NCI-H526 treated with DMSO at 0.1 percent for 48 hours (cell line): ENCODE data around the gene CENPK.
A peak's percentile ranks its signal among the peaks of the same experiment; 100 is the strongest.
"Not testable (repeated sequence)": the region's sequence is repeated elsewhere in the genome, so short reads cannot be mapped to it uniquely, and the experiment has no call there.

Experiments used
- DNase-seq: peaks from one replicate; lab custom pipeline; 2025; lab: John Stamatoyannopoulos, UW

CENPK gene

DNA sequence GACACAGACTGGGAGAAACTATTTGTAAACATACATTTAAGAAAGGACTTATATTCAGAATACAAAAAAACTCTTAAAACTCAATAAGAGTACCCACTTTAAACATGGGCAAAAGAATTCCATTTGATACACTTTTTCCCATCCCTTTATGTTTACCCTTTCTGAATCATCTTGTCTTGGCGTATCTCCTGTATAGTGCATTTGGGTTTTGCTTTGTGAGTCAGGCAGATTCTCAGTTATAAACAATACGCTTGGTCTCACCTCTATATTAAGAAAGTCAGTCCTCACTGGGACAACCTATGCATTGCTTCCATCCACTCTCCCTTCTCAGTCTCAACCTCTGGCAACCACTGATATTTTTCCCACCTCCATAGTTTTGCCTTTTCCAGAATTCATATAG is 54.0 kb downstream of the CENPK start:
- DNase-seq = no peak

DNA sequence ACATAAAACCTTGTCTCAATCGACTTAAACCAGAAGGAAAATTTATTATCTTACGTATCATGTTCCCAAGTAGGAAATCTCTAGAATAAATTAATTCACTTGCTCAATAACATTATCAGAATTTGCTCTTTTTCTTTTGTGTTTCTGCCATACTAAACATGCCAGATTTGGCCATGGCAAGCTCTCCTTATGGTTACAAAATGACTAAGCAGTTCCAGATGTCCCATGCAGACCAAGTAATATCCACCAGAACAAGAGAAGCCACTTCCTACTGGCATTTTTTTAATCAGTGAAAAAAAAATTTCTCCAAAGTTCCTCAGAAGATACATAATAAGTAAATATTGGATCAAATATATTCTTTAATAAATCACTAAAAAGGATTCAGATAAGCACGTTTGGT is 56.0 kb downstream of the CENPK start:
- no peak for DNase-seq

DNA sequence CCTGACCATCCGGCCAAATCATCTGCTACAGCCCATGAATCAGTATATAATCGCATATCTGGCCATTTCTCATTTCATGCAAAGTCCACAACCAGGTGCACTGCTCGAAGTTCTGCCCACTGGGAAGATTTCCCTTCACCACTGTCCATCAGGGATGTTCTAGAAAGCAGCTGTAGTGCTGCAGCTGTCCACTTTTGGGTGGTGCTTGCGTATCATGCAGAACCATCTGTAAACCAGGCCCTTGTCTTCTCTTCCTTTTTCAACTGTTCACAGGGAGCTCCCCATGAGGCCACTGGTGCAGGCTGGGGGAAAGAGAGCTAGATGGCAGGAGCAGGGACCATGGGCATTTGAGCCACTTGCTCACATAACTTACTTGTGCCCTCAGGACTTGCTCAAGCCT is 73.8 kb downstream of the CENPK start:
- DNase-seq = no peak

- DNase-seq = not testable (repeated sequence)
Observed at GRCh38 chr5:65488038-65488687, 74.8 kb downstream of the CENPK start.

DNA sequence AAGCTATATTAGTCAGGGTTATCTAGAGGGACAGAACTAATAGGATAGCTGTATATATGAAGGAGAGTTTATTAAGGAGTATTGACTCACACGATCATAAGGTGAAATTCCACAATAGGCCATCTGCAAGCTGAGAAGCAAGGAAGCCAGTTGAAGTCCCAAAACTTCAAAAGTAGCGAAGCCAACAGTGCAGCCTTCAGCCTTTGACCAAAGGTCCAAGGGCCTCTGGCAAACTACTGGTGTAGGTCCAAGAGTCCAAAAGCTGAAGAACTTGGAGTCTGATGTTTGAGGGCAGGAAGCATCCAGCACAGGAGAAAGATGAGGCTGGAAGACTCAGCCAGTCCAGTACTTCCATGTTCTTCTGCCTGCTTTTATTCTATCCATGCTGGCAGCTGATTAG is 76.2 kb downstream of the CENPK start:
- DNase-seq = not testable (repeated sequence)

DNA sequence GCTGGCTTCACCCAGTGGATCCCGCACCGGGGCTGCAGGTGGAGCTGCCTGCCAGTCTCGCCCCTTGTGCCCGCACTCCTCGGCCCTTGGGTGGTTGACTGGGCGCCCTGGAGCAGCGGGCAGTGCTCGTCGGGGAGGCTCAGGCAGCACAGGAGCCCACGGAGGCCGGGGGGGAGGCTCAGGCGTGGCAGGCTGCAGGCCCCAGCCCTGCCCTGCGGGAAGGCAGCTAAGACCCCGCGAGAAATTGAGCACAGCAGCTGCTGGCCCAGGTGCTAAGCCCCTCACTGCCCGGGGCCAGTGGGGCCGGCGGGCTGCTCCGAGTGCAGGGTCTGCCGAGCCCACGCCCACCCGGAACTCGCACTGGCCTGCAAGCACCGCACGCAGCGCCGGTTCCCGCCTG is 77.6 kb downstream of the CENPK start:
- no peak for DNase-seq

GRCh38 chr5:65483546-65484346 is 79.2 kb downstream of the CENPK start:
- peak; percentile 27 for DNase-seq

- no peak for DNase-seq
Observed at GRCh38 chr5:65482736-65483545, 80.0 kb downstream of the CENPK start.

- DNase-seq = no peak
Observed at GRCh38 chr5:65482296-65482735, 80.7 kb downstream of the CENPK start.

DNA sequence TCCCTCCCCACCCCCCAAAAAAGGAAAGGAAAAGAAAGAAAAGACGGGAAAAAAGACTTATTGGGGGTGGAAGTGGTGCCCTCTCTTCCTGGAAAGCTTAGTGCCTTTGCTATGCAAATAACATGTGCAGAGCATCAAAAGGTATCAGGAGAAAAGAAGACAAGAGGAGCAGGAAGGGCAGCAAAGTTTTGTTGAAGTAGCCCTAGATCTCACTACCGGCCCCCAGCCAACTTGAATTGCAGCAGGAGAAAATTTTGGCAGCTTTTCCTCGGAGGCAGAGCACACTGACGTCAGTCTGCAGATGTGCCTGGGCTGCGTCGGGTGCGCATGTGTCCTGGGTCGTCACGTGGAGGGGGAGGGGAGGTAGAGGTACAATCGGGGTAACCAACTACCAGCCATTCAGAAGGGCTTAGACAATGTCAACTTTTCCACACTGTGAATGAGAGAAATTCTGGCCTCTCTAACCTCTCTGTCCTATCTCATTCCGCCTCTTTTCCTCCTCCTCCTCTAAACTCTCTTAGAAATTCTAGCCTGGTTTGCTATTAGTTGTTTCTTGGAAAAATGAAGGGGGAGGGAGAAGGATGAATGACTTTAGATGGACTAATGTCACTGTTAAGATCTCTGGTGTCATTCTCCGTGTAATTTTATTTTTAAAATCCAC is 81.2 kb downstream of the CENPK start, which contains the start of gene ADAMTS6:
Gene ADAMTS6 (minus strand): TSS at position 286 of the 661 bp plus-strand sequence. CDS start 8,247 bp downstream, outside the sequence.
- peak; percentile 4 for DNase-seq

DNA sequence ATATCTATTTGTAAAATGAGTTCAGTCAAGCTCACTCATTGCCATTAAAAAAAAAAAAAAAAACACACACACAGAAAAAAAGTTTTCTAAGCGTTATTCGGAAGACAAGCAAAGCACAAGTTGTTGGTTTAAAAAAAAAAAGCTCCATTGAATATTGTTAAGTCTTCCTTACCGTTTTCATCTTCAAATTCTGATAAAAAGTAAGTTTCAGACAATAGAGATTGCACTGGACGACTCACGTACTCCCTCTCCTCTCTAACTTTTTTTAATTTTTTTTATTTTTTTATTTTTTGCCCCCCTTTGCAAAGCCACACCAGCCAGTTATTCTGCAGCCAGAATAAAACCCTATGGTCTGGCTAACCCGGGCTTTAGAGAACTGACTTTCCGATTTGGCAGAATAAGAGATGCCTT is 81.8 kb downstream of the CENPK start:
- no peak for DNase-seq

DNA sequence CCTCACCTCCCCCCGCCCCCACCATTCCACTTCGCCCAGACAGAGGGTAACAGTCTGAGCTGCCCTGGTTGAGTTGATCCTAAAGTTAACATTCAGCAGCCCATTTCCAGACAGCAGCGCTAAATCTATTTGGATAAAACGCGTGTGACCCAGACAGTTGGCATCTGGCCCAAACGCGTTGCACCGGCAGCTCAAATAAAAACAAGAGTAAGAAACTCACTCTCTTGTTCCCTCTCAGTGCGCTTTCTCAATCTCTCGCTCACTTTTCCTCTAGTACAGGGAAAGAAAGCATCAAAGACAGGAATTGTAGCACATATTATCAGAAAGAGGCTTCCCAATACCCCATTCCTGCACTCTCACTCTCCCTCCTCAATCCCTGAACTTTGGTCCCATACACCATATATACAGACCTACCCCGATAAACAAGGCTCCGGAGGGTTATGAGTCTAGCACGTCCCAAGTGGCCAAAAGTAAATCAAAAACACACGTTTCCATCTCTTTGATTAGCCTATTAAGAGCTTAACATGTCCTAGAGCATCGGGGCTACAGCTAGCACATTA is 82.6 kb downstream of the CENPK start:
- DNase-seq = peak; percentile 2

GRCh38 chr5:65479527-65479926 is 83.4 kb downstream of the CENPK start:
- DNase-seq = no peak

DNA sequence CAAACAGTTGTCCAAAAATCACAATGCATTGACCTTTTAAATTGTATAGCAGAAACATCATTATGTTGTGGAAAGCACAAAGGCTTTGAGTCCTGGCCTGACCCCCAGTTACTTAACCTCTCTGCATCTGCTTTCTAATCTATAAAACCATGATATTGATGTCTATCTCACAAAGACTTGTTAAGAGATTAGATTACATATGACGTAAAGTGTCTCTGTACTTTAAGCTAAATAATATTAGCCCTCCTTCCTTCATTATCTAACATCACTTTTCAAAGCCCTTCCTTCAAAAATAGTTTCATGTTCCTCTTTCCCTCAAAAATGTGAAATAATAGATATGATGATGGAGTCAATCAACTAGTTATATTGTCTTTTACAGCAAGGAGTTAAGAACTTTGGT is 84.6 kb downstream of the CENPK start:
- DNase-seq = no peak

DNA sequence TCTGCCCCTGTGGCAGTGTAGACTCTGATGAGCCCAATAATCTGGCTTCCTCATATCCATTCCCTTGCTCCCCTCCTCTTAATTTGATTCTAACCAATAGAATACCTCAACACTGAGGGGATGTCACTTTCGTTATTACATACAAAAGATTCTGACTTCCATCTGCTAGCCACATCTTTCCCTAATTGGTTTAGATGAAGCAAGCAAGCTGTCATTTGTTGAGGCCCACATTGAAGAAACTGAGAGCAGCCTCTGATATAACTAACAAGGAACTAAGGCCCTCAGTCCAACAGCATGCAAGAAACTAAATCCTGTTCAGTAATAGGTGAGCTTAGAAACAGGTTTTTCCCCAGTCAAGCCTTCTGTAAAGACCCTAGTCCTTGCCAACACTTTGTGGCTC is 87.1 kb downstream of the CENPK start:
- no peak for DNase-seq

- DNase-seq = no peak
Observed at GRCh38 chr5:65475336-65475735, 87.6 kb downstream of the CENPK start.

- no peak for DNase-seq
Observed at GRCh38 chr5:65474130-65474711, 88.7 kb downstream of the CENPK start.

DNA sequence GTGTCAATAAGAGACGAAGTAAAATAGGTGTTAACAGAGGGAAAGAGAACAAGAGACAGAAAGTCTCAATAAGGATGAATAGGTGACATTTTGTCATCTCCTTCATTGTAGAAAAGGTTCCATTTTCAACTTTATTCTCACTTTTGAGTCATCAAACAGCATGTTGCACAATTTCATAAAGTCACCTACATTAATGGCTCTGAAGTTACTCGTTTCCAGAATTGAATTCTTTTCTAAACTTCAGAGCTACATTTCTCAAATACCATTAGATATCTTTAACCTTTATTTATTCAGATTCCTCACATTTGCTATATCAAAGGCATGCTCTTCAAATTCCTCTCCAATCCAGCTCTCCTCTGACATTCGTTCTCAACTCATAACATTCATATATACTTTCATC is 94.3 kb downstream of the CENPK start:
- no peak for DNase-seq
